Myocyte (in vitro differentiated cells): Measurements from ENCODE around the gene ZBTB42. TPM values are rescaled to one million over a fixed set of nuclear protein-coding genes. Genes with fewer than 3 reads are reported as not detected.

ENCODE experiments used
- DNase-seq: peaks from one replicate; pipeline ENCODE4 v3.0.0-alpha.2; 2012; ENCODE audit warnings: low read depth
- total RNA-seq: library from RNA; depleted of rRNA; stranded (reverse); fragments of >200 nt; gene quantifications from 2 replicates; pipeline ENCODE4 v1.2.3, GENCODE V29; 2014

The ZBTB42 gene
- total RNA-seq, 1 donor from 2014 or later, result 7.6 TPM

DNA sequence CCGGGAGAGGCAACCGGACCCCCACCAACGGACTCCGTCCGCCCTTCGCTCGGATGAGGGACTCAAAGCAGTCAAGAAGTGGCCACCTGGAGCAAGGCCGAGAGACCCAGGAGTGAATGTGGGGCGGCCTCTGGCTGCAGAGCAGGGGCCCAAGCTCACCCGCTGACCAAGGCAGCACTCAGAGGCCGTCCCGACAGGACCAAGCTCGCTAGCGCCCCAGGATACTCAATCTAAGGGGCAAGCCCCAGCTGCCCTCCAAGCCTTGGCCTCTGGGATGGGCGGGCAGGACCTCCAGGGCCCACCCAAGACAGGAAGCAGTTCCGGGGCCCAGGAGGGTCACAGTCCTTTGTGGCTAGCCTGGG lies 6.3 kb upstream of the ZBTB42 start:
- DNase-seq, result peak; percentile 57

GRCh38 chr14:104794993-104795780 lies 5.7 kb upstream of the ZBTB42 start, which contains the start of gene AKT1:
Gene AKT1, minus strand, starts transcription at chr14:104795748. Its CDS starts 3,105 bp downstream, at chr14:104792643.
- DNase-seq, result no peak

DNA sequence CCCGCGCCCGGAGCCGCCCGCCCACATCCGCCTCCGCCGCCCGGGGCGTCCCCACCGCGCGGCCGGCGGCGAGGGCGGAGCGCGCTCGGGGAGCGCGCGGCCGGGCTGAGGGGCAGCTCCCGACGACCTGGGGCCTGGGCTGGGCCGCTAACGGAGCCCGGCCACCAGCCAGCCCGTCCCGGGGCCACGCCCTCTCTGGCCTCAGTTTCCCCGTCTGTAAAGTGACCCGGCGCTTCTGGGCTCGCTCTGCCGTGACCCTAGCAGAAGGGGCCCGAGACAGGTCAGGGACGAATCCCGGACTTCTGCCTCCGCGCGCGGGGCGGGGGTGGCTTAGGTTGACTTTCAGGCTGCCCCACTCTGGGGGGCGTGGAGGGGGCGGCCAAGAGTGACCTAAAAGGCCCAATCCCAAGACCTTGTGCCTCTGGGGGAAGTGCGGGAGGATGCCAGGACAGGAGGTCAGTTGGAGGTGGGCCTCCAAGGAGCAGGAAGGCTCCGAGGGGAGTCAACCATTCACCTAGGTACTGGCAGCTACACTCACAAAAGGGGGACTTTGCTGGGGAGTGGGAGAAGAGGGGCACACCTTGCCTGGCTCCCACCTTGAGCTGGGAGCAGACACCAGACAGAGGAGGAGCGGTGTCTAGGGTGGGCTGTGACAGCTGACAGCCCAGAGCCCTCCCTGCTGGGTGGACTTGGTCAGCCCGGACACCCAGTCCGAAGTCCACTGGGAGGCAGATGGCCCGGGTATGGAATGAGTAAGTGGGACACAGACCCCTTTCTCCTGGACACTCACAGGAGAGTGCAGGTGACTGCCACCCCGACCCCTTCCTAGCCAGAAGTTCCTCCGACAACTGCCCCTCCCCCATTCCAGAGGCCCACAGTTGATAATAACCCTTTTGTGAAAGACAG lies 4.9 kb upstream of the ZBTB42 start:
- DNase-seq, result peak; percentile 57

DNA sequence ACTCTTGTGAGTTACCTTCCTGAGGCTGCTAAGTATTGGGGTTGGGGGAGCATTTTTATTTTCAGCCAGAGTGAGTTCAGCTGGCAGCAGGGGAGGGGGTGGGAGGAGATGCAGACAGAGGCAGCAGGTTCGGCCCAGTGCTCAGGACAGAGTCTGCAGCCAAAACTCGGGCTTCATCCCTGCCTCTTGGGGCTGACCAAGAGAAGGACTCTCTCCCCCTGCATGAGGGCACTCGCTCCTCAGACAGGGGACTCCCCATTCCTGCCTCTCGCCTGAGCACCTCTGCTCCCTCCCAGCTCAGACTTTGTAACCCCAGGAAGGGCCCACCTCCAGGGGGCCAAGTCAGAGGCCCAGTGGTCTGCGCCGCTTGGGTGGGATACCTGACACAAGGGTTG lies 4.2 kb upstream of the ZBTB42 start:
- DNase-seq, result no peak

GRCh38 chr14:104797115-104798044 lies 3.5 kb upstream of the ZBTB42 start:
- DNase-seq, result peak; percentile 85

DNA sequence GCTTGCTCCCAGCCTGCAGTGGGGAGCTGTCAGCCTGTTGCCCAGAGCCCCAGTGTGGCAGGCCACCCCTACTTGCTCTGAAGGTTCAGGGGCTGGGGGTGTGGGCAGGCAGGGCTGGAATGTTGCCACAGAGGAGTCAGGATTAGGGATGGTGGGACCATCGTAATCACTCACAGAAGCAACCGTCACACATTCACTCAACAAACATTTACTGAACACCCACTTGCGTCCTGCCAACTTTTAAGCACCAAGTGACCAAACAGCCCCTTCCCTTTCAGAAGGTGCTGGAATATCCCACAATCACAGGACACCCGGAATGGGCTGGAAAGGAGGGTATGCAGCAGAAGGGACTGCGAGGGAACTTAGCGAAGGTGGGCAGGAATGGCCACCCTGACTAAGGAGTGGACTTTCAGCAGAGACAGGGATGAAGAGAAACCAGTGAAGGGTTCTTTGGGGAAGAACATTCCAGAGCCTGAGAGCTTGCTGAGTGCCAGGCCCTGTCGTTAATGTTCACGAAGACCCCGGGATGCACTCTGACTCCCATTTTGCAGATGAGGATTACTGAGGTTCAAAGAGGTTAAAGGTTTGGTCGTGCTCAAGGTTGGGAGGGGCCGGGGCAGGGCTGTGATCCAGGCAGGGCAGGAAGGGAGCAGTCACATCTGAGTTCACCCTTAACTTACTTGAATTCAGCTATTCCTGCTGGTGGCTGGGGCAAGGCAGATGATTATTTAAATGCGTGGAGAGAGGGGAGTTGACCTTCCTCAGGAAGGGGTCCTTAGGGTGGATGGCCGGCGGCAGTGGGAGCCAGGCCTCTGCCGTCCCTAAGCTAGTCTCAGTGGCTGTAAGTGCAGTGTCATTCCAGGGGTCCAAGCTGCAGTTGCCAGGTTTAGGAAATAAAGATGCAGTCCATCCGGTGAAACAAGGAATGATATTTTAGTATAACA lies 2.3 kb upstream of the ZBTB42 start:
- DNase-seq, result no peak

DNA sequence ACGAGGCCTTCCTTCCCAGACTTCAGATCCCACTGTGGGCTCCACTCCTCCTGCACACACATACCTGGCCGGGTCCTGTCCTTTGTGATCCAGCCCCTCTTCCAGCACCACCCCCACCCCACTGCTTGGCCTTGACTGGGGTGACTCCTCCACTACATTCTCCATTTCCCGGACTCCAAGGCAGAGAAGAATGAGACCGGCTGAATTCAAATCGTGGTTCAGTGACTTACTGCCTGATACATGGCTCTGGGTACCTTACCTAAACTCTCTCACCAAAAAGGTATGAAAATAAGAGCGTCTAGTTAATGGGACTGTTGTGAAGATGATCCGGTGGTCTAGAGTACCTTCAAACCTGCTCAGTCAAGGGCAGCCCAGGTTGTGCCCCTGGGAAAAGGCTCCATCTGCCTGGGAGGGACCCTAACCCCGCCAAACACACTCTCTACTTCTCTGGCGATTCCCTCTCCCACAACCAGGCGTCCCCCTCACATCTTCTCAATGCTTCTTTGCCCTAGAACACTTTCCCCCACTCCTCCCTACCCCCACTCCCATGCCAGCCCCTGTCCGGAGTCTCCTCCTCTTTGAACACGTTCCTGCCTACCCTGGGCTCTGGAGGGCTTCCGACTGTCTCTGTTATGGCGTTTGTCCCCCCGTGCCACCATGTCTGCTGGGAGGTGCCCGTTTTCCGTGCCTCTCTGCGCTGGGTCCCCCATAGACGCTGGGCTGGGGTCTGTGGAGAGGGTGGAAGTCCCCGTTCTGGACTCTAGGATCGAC lies 1.5 kb upstream of the ZBTB42 start:
- DNase-seq, result no peak

DNA sequence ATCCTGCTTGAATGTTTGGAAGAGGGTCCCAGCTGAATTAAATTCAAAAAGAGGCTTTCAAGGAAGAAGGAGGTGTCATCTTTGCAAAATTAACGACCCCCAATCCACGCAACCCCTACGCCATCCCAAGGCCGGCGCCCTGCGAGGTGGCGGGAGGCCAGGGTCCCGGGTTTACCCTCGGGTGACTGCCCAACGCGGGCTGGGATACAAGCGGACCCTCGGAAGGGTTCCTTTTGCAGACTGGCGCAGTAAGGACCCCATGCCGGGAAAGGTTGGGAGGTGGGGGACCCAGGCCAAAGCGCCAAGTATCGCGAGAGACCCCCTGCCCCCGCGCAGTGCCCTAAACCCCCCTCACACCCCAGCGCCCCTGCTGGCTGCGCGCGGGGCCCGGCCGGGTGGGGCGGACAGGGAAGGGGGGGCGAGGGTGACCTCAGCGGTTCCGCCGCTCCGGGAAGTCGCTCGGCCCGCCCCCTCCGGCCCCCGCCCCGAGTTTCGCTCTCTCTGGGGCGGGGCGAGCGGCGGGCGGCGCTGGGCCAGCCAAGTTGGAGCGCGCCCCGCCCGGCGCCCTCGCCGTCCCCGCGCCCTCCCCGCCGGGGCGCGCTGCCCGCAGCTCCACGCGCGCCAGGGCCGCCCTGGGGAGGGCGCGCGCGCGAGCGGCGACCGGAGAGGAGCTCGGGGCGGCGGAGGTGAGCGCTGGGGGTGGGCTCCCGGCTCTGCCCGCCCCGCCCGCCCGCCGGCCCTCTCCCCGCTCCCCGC lies 708 bp upstream of the ZBTB42 start:
- DNase-seq, result peak; percentile 74

DNA sequence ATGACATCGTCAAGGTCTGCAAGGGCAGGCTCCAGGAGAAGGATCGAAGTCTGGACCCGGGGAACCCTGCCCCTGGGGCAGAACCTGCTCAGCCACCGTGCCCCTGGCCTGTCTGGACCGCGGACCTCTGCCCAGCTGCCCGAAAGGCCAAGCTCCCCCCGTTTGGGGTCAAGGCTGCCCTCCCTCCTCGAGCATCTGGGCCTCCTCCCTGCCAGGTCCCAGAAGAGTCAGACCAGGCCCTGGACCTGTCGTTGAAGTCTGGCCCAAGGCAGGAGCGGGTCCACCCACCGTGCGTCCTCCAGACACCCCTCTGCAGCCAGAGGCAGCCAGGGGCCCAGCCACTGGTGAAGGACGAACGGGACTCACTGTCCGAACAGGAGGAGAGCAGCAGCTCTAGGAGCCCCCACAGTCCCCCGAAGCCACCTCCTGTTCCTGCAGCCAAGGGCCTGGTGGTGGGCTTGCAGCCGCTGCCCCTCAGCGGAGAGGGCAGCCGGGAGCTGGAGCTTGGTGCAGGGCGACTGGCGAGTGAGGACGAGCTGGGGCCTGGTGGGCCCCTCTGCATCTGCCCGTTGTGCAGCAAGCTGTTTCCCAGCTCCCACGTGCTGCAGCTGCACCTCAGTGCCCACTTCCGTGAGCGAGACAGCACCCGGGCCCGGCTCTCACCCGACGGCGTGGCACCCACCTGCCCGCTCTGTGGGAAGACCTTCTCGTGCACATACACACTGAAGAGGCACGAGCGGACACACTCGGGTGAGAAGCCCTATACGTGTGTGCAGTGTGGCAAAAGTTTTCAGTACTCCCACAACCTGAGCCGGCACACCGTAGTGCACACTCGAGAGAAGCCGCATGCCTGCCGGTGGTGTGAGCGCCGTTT lies 856 bp downstream of the ZBTB42 start:
- no peak for DNase-seq

DNA sequence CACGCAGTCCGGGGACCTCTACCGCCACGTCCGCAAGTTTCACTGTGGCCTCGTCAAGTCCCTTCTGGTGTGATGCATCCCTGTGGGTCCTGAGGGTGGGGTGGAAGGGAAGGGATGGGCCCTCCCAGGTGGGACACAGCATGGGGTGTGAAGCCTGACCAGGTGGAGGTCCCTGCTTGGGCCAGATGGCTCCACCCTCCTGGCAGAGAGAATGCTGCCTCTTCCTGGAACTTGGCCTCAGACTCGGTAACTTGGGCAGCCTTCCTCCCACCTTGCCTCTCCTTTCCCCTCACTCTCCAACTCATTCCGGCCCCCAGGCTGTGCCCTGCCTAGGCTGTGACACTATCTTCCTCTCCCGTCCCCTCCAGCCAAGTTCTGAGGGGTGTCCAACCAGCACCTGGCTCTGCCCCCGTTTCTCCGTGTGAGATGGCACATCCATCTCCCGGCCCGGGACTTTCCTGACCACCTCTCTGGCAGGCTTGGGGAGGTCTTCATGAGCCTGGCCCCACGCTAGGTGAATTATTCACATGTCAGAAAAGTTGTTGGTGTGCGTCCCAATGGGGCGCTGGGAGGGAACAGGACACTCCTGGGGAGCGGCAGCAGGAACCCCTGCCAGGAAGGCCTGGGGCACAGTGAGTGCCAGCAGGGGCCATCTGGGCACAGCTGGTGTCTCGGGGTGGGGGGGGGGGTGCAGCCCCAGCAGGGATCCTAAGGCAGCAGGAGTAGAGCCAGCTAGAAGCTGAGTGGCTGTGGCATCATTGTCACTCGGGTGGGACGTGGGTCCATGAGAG lies 1.7 kb downstream of the ZBTB42 start:
- no peak for DNase-seq

DNA sequence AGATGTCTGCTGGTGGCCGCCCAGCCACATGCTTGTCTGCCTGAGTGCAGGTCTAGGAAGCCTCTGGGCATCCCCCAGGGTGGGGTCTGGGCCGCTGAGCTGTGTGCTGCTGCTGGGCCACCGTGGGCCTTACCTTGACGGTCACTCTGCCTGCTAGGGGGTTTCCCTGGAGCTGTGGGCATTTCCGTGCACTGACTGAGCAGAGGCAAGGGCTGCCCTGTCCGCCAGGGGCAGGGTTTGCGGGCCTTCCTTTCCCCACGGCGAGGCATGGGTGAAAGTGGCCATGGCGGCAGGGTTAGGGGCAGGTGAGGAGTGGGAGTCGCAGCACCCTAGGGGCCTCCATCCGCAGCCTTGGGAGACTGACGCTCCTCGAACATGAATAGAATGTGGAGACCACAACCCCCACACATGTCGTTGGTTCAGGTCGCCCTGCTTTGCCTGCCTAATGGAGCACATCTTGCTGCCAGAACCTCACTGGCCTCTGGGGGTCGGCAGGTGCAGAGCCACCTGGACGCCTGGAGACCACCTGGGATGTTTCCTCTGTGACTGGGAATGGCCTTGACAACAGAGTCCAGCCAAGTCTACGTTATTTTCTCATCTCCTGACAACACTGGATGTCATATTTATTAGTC lies 2.5 kb downstream of the ZBTB42 start:
- no peak for DNase-seq

- DNase-seq, result no peak
These were observed 3.1 kb downstream of the ZBTB42 start for GRCh38 chr14:104803912-104804410.

- no peak for DNase-seq
These were observed 3.8 kb downstream of the ZBTB42 start for GRCh38 chr14:104804481-104805325.

- DNase-seq, result peak; percentile 87
These were observed 4.4 kb downstream of the ZBTB42 start for GRCh38 chr14:104805326-104805678.
